ENCODE measurements around the gene GRIP2.
"Not testable (repeated sequence)": the region's sequence is repeated elsewhere in the genome, so short reads cannot be mapped to it uniquely, and the experiment has no call there.

Gene GRIP2

DNA sequence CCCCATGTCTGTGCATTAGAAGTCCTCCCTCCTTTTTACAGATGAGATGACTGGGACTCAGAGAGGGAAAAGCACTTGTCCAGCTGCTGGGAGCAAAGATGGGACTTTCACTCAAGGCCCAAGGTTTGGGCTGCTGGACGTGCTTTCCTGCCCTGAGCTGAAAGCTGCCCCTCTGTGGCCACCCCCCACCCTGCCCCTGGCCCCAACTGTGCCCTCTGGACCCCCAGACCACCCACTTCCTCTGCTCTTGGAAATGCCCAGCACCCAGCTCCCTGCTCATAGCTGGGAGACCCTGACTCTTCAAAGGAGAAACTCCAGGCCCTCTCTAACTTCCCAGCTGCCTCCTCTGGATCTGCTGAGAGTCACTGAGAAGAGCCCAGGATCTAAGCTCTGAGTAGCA lies 20.7 kb downstream of the GRIP2 start:
- no peak for DNase-seq

DNA sequence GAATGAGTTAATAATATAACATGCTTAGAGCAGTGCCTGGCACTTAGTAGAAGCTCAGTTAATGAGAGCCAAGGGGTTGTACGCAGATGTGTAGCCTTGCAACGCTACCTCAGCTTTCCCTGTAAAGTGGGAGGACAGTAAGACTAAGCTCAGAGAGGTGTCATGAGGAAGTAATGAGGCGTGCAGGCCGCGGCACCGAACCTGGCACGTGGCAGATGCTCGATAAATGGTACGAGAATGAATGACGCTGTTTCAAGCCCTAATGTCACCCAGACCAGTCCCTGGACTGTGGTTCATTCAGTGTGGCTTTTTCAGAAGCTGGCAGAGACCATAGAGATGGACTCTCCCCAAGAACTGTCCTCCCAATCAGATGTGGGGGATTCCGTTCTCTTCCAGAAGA lies 21.2 kb downstream of the GRIP2 start:
- no peak for DNase-seq

GRCh38 chr3:14518432-14518802 lies 21.7 kb downstream of the GRIP2 start:
- no peak for DNase-seq

DNA sequence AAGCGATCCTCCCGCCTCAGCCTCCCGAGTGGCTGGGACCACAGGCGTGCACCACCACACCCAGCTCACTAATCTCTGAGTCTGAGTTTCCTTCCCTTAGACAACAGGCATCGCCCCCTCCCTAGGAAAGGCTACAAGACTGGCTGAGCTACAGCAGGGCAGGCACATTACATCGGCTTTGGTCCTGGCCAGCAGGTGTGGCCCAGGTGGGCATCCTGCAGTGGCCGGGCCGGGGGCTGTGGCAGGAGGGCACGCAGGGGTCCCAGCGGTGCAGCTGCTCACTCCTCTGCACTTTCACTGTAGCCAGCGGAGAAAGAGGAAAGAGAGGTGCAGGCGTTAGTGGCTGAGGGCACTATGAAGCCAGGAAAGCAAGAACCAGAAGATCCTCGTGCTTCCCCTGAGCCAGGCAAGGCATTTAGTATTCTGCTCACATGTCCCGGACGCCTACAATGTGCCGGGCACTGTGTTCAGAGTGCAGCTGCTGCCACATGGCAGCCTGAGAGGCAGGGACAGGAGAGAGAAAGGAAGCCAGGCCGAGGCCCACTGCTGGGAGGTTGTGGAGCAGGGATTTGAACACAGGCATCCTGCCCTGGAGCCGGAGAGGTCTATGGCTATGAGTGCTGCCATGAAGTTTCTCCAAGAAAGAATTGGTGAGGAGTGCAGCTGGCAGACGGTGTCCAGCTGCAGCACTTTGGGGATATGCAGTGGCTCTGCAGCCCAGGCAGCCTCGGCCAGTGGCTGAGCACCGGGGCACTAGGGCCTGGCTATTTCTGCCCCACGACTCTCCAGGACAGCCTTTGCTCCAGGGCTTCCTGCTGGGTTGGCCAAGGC lies 22.3 kb downstream of the GRIP2 start:
- DNase-seq = no peak

DNA sequence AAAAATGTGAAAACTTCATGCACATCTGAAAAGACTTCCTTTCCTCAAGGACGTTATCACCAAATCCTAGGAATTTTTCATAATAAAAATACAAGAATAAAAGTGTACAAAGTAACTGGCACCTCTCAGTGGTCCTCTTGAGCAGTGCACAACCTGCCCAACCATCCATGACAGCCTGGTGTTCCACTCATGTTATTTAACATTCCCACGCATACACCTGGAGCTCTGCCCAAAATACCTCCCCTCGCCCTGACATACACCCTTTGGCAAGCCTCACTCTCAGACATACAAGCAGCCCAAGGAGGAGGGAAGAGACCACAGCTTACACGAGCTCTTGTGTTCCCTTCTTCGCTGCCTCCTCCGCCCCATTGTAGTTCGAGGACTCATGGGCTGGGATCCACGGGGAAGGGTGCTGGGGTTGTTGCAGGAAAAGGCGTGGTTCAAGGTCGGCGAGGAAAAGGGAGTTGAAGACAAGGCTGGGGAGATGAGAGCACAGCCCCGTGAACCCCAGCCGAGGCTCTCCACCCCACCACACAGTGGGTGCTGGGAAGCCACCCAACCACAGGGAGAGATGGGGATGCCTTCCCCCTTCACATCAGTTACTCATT lies 23.3 kb downstream of the GRIP2 start:
- no peak for DNase-seq

- DNase-seq = not testable (repeated sequence)
These were observed 24.6 kb downstream of the GRIP2 start for GRCh38 chr3:14515526-14515925.

- DNase-seq = no peak
These were observed 25.8 kb downstream of the GRIP2 start for GRCh38 chr3:14514323-14514720.

DNA sequence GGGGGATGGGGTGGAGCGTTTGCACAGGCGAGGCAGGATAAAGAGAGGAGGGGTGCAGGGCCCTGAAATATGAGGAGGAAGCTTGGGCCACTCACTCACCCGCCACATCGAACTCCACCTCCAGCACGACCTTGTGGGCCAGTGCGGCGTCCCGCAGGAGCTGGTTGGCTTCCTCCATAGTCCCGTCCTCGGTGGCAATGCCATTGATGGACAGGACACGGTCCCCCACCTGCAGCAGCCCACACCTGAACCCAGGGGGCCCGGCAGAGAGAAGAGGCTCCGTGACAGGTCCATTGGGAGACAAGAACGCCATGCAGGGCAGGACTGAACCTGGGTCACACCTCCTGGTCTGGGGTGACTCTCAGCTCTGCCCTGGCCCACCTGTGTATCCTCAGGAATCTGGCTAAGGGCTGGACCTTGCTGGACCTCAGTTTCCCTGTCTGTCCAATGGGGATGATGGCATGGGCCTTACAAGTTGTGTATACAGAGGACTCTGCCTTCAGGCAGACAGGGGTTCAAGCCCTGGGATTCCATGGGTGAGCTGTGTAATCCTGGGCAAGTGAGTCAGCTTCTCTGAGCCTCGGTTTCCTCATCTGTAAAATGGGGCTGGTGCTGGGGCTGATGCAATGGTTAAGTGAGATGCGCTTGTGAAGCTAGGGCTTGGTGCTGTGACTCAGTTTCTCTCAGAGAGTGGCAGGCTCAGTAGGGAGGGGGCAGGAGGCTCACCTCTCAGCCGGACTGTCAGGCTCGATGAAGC lies 26.4 kb downstream of the GRIP2 start:
- DNase-seq = no peak

DNA sequence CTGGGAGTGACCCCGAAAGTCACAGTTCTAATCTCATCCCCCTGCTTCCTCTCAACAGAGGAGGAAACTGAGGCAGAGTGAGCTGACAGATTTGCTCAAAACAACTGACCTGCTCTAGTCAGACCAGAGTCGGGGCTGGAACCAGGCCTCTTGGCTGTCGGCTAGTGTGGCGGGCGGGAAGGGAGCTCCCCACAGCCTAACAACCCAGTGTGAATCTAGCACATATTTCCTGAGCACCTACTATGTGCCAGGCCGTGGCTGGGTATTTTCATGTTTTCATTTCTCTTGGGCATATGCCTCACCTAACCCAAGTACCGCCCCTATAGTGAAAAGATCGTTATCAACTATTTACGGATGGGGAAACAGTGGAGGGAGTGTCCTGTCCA lies 27.2 kb downstream of the GRIP2 start:
- no peak for DNase-seq

GRCh38 chr3:14512281-14512941 lies 27.7 kb downstream of the GRIP2 start:
- DNase-seq = no peak

- DNase-seq = no peak
These were observed 28.4 kb downstream of the GRIP2 start for GRCh38 chr3:14511623-14512280.

- no peak for DNase-seq
These were observed 29.1 kb downstream of the GRIP2 start for GRCh38 chr3:14510838-14511622.

GRCh38 chr3:14509796-14510100 lies 30.4 kb downstream of the GRIP2 start:
- DNase-seq = no peak

- peak; percentile 30 for DNase-seq
These were observed 31.0 kb downstream of the GRIP2 start for GRCh38 chr3:14508966-14509795.

GRCh38 chr3:14508505-14508819 lies 31.7 kb downstream of the GRIP2 start:
- no peak for DNase-seq

DNA sequence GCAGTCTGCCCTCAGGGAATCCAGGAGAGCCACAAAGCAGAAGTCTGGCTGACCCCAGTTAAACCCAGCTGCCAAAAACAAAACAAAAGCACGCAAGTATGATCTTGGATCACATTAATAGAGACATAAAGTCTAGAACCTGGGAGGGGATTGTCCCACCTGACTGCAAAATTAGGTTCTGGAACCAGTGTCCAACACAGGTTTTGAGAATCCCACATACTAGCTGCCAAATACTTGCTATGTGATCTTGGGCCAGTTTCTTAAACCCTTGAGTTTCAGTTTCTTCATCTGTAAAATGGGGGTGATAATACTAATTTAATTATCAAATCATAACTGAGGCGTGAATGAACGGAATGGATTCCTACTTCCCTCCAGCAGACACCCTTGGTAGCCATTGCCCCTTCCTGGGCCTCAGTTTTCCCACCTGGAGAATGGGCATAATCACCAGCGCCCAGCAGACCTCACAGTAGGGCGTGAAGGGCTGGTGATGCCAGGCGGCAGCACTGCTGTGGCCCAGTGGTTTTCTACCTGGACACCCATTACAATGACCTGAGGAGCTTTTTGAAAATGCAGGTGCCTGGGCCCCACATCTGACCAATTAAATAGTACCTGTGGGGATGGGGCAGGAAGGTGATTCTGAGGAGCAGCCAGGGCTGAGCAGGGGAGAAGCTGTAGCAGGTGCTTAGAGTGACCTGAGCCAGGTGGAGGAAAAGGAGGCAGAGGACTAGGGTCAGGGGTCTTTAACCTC lies 32.2 kb downstream of the GRIP2 start:
- no peak for DNase-seq

DNA sequence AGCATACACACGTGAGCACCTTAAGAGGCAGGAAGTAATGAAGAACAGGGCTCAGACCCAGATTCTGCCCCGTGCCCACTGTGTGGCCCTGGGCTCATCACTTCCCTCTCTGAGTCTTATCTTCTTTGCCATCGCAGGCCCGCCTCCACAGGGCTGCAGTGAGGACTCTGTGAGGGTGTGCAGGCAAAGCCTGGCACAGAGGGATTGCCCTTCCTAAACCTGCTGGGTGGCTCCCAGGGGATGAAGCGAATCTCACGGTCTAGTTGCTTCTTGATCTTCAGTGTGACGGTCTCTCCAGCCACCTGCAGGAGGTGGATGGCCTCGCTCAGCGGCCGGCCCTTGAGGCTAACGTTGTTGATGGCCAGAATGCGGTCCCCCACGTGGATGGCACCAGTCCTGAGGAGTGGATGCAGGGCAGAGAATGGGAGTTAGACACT lies 32.8 kb downstream of the GRIP2 start:
- DNase-seq = no peak

DNA sequence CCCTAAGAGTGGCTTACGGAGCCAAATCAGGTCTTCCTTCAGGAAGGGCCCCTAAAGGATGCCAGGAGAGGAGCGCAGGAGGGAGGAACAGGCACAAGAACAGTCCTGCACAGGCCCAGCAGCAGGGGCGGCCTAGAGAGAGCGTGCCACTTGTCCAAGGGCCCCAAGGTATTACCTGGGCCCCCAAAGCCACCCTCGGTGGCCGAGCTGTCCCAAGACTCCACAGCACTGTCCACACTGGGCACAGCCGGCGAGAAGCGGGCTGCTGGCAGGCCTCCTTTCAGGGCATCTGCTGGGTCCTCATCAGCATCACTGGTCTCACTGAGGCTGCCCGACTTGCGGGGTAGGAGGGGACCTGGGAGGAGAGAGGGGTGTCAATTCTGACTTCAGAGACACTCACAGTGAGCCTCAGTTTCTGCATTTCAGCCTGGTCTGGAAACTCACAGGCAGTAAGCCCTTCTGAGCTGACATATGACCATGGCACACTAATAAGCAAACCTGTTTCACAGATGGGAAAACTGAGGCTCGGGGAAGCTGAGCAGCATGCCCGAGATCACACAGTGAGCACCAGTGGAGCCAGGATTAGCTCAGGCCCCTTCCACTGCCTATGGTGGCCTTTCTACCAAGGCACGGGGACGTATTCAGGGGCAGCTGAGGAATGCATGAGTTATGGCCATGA lies 33.4 kb downstream of the GRIP2 start:
- DNase-seq = no peak

- DNase-seq = no peak
These were observed 34.2 kb downstream of the GRIP2 start for GRCh38 chr3:14505803-14506500.
